Measurements from ENCODE around the gene CCDC190. TPM values are rescaled to one million over a fixed set of nuclear protein-coding genes. Genes with fewer than 3 reads are reported as not detected.

The CCDC190 gene
- total and polyA plus RNA-seq, 10 donors = not detected

- H3K4me1 ChIP-seq = peaks cover 0 to 14% (median 4%) of the 10 kb centered on the region in 6 donors
- H3K36me3 ChIP-seq = no peaks in the 10 kb centered on the region
- H3K27ac ChIP-seq = no peak overlapping the region
- intact Hi-C loops (cut with DNase I; ENCODE audit: low total_unique reads) = no loop called here
- no peaks in the 10 kb centered on the region for H3K9me3 ChIP-seq
- TF ChIP-seq POLR2A (IDR thresholded peaks at IDR 0.05) (no peak), POLR2AphosphoS5 (IDR thresholded peaks at IDR 0.05) (no peak)
- TF ChIP-seq, protein P1, sequence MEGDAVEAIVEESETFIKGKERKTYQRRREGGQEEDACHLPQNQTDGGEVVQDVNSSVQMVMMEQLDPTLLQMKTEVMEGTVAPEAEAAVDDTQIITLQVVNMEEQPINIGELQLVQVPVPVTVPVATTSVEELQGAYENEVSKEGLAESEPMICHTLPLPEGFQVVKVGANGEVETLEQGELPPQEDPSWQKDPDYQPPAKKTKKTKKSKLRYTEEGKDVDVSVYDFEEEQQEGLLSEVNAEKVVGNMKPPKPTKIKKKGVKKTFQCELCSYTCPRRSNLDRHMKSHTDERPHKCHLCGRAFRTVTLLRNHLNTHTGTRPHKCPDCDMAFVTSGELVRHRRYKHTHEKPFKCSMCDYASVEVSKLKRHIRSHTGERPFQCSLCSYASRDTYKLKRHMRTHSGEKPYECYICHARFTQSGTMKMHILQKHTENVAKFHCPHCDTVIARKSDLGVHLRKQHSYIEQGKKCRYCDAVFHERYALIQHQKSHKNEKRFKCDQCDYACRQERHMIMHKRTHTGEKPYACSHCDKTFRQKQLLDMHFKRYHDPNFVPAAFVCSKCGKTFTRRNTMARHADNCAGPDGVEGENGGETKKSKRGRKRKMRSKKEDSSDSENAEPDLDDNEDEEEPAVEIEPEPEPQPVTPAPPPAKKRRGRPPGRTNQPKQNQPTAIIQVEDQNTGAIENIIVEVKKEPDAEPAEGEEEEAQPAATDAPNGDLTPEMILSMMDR (IDR thresholded peaks at IDR 0.05 in 8 of 11, conservative IDR thresholded peaks at IDR 0.05 in 3 of 11) = no peak
- DNase-seq = no peak
- H3K4me3 ChIP-seq = no peak overlapping the region
- no peaks in the 10 kb centered on the region for H3K27me3 ChIP-seq (replicated peaks in 1 of 7)
Observed at GRCh38 chr1:162893612-162893908, 32.6 kb upstream of the CCDC190 start.

GRCh38 chr1:162892906-162893611 is 32.1 kb upstream of the CCDC190 start:
- H3K9me3 ChIP-seq = no peaks in the 10 kb centered on the region
- H3K27me3 ChIP-seq (replicated peaks in 1 of 7) = no peaks in the 10 kb centered on the region
- WGBS, 5 donors = 54 to 62% (median 54%) methylated on average over 5 of the region's 5 CpGs
- TF ChIP-seq POLR2AphosphoS5 (IDR thresholded peaks at IDR 0.05) (no peak), POLR2A (IDR thresholded peaks at IDR 0.05) (no peak)
- TF ChIP-seq, protein P1 (IDR thresholded peaks at IDR 0.05 in 8 of 11, conservative IDR thresholded peaks at IDR 0.05 in 3 of 11) = no peak
- H3K4me3 ChIP-seq = no peak overlapping the region
- DNase-seq = no peak
- H3K4me1 ChIP-seq = peaks cover 0 to 14% (median 4%) of the 10 kb centered on the region in 6 donors
- H3K27ac ChIP-seq = no peak overlapping the region
- H3K36me3 ChIP-seq = no peaks in the 10 kb centered on the region
- intact Hi-C loops (cut with DNase I; ENCODE audit: low total_unique reads) = no loop called here

- intact Hi-C loops (cut with DNase I; ENCODE audit: low total_unique reads) = no loop called here
- no peaks in the 10 kb centered on the region for H3K27me3 ChIP-seq (replicated peaks in 1 of 7)
- TF ChIP-seq, protein P1 (IDR thresholded peaks at IDR 0.05 in 8 of 11, conservative IDR thresholded peaks at IDR 0.05 in 3 of 11) = no peak
- no peak for TF ChIP-seq POLR2A (IDR thresholded peaks at IDR 0.05)
- TF ChIP-seq POLR2AphosphoS5 (IDR thresholded peaks at IDR 0.05) = no peak
- H3K4me3 ChIP-seq = no peak overlapping the region
- H3K27ac ChIP-seq = no peak overlapping the region
- DNase-seq = no peak
- 60 to 87% (median 68%) methylated on average over 2 of the region's 2 CpGs for WGBS, 5 donors
- no peaks in the 10 kb centered on the region for H3K36me3 ChIP-seq
- peaks cover 0 to 14% (median 4%) of the 10 kb centered on the region in 6 donors for H3K4me1 ChIP-seq
- H3K9me3 ChIP-seq = no peaks in the 10 kb centered on the region
Observed at GRCh38 chr1:162889989-162890388, 29.0 kb upstream of the CCDC190 start.

- Histone ChIP-seq H3K36me3 (no peaks in the 10 kb centered on the region), H3K27me3 (replicated peaks in 1 of 7) (peaks cover 0 to 7% (median 0%) of the 10 kb centered on the region in 7 donors), H3K4me1 (no peaks in the 10 kb centered on the region), H3K4me3 (no peak overlapping the region), H3K9me3 (no peaks in the 10 kb centered on the region), H3K27ac (no peak overlapping the region)
- intact Hi-C loops (cut with DNase I; ENCODE audit: low total_unique reads) = no loop called here
- TF ChIP-seq, protein P1 (IDR thresholded peaks at IDR 0.05 in 8 of 11, conservative IDR thresholded peaks at IDR 0.05 in 3 of 11) = no peak
- no peak for TF ChIP-seq POLR2AphosphoS5 (IDR thresholded peaks at IDR 0.05)
- TF ChIP-seq POLR2A (IDR thresholded peaks at IDR 0.05) = no peak
- DNase-seq = no peak
- WGBS, 5 donors = 93 to 98% (median 95%) methylated on average over 2 of the region's 2 CpGs
Observed at GRCh38 chr1:162886705-162887104, 25.7 kb upstream of the CCDC190 start.

Data from spleen (tissue), 11 donors.